Measurements from ENCODE around the gene SAA2.
"Not testable (repeated sequence)": the region's sequence is repeated elsewhere in the genome, so short reads cannot be mapped to it uniquely, and the experiment has no call there.

Gene SAA2

DNA sequence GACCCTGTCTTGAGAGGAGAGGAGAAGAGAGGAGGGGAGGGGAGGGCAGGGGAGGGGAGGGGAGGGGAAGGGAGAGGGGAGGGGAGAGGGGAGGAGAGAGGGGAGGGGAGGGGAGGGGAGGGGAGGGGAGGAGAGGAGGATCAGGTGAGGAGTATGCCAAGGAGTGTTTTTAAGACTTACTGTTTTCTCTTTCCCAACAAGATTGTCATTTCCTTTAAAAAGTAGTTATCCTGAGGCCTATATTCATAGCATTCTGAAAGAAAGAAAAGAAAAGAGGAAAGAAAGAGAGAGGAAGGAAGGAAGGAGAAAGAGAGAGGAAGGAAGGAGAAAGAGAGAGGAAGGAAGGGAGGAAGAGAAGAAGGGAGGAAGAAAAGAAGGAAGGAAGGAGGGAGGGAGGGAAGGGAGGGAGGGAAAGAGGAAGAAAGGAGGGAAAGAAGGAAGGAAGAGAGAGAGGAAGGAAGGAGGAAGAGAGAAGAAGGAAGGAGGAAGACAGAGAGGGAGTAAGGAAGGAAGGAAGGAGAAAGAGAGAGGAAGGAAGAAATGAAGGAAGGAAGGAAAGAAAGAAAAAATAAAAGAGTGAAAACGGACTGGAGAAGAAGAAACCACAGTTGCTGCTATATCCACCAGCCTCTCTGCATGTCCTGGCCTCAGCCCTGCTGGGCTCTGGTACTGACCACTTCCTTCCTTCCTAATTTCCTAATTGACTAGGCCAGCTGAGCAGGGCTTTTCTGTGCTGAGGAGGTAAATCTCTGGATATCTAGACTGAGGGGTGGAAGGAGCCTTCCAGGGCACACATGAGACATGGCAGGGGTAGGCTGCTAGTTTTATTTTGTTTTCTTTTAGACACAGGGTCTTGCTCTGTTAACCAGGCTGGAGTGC lies 16.4 kb upstream of the SAA2 start:
- no peaks in the 10 kb centered on the region for H3K9me3 Mint-ChIP-seq
- H3K36me3 Mint-ChIP-seq (ENCODE audit: insufficient read depth): no peaks in the 10 kb centered on the region
- ATAC-seq (replicated peaks; ENCODE audit: extremely low read depth, poor library complexity, severe bottlenecking) (no peak), DNase-seq (ENCODE audit: low spot score in 2 of 2) (no peak)
- H3K4me3 Mint-ChIP-seq: no peak overlapping the region
- H3K4me1 Mint-ChIP-seq: peaks cover 14% of the 10 kb centered on the region
- no peaks in the 10 kb centered on the region for H3K27me3 Mint-ChIP-seq
- no peak overlapping the region for H3K27ac Mint-ChIP-seq (ENCODE audit: low read depth)

DNA sequence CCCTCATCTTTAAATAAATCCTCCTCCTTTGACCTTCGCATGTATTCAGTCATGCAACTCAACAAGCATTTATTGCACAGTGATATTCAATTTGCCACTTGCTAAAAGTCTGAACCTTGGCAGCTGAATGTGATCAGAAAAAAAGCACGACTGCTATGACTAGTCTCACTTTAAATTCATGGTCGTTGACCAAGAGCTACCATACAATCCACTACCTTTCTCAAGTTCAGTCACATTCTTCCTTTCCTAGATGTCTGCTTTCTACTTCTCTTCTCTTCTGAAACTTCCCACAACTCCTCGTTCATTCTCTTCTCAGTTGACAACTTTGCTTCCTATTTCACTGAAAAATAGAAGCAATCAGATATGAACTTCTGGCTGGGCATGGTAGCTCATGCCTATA lies 15.6 kb upstream of the SAA2 start:
- H3K9me3 Mint-ChIP-seq: no peaks in the 10 kb centered on the region
- no peak for DNase-seq (ENCODE audit: low spot score in 2 of 2)
- H3K4me1 Mint-ChIP-seq: peaks cover 14% of the 10 kb centered on the region
- no peak overlapping the region for H3K4me3 Mint-ChIP-seq
- peak overlapping the region; percentile 16 for H3K27ac Mint-ChIP-seq (ENCODE audit: low read depth)
- no peak for ATAC-seq (replicated peaks; ENCODE audit: extremely low read depth, poor library complexity, severe bottlenecking)
- H3K27me3 Mint-ChIP-seq: no peaks in the 10 kb centered on the region
- no peaks in the 10 kb centered on the region for H3K36me3 Mint-ChIP-seq (ENCODE audit: insufficient read depth)

- H3K4me1 Mint-ChIP-seq: peaks cover 10% of the 10 kb centered on the region
- not testable (repeated sequence) for H3K9me3 Mint-ChIP-seq; H3K36me3 Mint-ChIP-seq (ENCODE audit: insufficient read depth); ATAC-seq (replicated peaks; ENCODE audit: extremely low read depth, poor library complexity, severe bottlenecking); H3K27ac Mint-ChIP-seq (ENCODE audit: low read depth); H3K27me3 Mint-ChIP-seq; H3K4me3 Mint-ChIP-seq; DNase-seq (ENCODE audit: low spot score in 2 of 2)
Observed at GRCh38 chr11:18262681-18263350, 14.3 kb upstream of the SAA2 start.

DNA sequence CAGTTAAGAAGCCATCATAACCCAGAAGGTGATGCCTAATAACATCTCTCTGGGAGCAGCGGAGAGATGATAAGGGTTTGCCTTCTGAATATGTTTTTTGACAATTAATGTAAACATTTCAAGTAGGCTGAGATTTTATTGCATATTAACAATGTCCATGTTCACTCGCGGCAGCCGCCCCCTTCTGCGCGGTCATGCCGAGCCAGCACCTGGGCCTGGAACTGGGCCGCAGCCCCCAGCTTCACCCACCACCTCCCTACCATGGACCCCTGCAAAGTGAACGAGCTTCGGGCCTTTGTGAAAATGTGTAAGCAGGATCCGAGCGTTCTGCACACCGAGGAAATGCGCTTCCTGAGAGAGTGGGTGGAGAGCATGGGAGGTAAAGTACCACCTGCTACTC lies 13.3 kb upstream of the SAA2 start:
- Mint-ChIP-seq H3K27me3 (no peaks in the 10 kb centered on the region), H3K27ac (ENCODE audit: low read depth) (no peak overlapping the region), H3K36me3 (ENCODE audit: insufficient read depth) (no peaks in the 10 kb centered on the region), H3K4me3 (no peak overlapping the region), H3K4me1 (peaks cover 6% of the 10 kb centered on the region), H3K9me3 (no peaks in the 10 kb centered on the region)
- ATAC-seq (replicated peaks; ENCODE audit: extremely low read depth, poor library complexity, severe bottlenecking): no peak
- DNase-seq (ENCODE audit: low spot score in 2 of 2): no peak

- DNase-seq (ENCODE audit: low spot score in 2 of 2) (no peak), ATAC-seq (replicated peaks; ENCODE audit: extremely low read depth, poor library complexity, severe bottlenecking) (no peak)
- Mint-ChIP-seq H3K27me3 (no peaks in the 10 kb centered on the region), H3K4me3 (no peak overlapping the region), H3K9me3 (no peaks in the 10 kb centered on the region), H3K27ac (ENCODE audit: low read depth) (no peak overlapping the region), H3K36me3 (ENCODE audit: insufficient read depth) (no peaks in the 10 kb centered on the region), H3K4me1 (no peaks in the 10 kb centered on the region)
Observed at GRCh38 chr11:18259259-18259658, 10.8 kb upstream of the SAA2 start.

DNA sequence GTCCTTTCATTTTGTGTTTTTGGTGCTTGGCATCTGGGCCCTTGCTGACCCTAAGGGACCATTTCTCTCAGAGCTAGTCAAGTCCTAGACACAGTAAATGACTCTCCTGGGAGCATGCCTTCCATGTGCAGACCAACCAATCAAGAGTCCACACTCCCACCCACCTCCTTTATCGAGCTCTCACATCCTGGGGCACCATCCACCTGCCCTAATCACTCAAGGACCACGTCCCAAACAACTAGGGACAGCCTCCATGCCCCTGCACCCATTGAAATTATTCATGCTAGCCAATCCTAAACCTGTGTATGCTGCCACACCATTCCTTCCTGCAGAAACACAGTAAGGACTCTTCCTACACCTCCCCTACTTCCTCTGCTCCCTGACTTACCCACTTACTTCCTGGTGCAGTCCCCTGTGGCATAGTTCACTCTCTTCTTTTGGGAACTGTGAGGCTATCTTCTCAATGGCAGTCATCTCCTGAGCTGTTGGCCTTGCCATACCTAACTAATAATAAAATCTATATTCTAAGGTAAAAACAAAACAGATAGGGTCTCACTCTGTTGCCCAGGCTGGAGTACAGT lies 6.4 kb upstream of the SAA2 start:
- no peak for DNase-seq (ENCODE audit: low spot score in 2 of 2)
- no peaks in the 10 kb centered on the region for H3K27me3 Mint-ChIP-seq
- no peak overlapping the region for H3K4me3 Mint-ChIP-seq
- H3K27ac Mint-ChIP-seq (ENCODE audit: low read depth): no peak overlapping the region
- H3K9me3 Mint-ChIP-seq: no peaks in the 10 kb centered on the region
- H3K36me3 Mint-ChIP-seq (ENCODE audit: insufficient read depth): no peaks in the 10 kb centered on the region
- no peaks in the 10 kb centered on the region for H3K4me1 Mint-ChIP-seq
- no peak for ATAC-seq (replicated peaks; ENCODE audit: extremely low read depth, poor library complexity, severe bottlenecking)

- no peaks in the 10 kb centered on the region for H3K27me3 Mint-ChIP-seq
- no peaks in the 10 kb centered on the region for H3K4me1 Mint-ChIP-seq
- no peak overlapping the region for H3K27ac Mint-ChIP-seq (ENCODE audit: low read depth)
- DNase-seq (ENCODE audit: low spot score in 2 of 2) (no peak), ATAC-seq (replicated peaks; ENCODE audit: extremely low read depth, poor library complexity, severe bottlenecking) (no peak)
- H3K36me3 Mint-ChIP-seq (ENCODE audit: insufficient read depth): no peaks in the 10 kb centered on the region
- H3K9me3 Mint-ChIP-seq: no peaks in the 10 kb centered on the region
- no peak overlapping the region for H3K4me3 Mint-ChIP-seq
Observed at GRCh38 chr11:18253778-18254338, 5.4 kb upstream of the SAA2 start.

- H3K27me3 Mint-ChIP-seq: no peaks in the 10 kb centered on the region
- H3K4me1 Mint-ChIP-seq: no peaks in the 10 kb centered on the region
- H3K4me3 Mint-ChIP-seq: no peak overlapping the region
- H3K27ac Mint-ChIP-seq (ENCODE audit: low read depth): no peak overlapping the region
- no peaks in the 10 kb centered on the region for H3K36me3 Mint-ChIP-seq (ENCODE audit: insufficient read depth)
- ATAC-seq (replicated peaks; ENCODE audit: extremely low read depth, poor library complexity, severe bottlenecking) (no peak), DNase-seq (ENCODE audit: low spot score in 2 of 2) (no peak)
- H3K9me3 Mint-ChIP-seq: no peaks in the 10 kb centered on the region
Observed at GRCh38 chr11:18253233-18253632, 4.8 kb upstream of the SAA2 start.

DNA sequence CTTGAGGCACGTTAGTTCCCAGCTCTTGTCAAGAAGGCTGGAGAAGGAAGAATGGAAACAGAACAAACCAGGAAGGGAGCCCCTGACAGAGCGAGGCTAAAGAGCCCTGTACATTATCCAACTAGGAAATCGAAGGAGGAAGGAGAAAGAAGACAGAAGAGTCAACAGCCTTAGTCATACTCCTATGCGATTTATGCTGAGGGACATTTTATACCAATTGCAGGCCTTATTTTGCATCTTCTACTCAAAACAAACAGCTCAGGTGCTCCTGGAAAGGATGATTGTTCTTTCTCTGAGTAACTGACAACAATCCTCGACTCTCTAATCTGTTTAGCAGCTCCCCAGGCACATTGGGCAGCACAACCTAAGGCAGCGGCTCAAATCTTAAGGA lies 1.3 kb downstream of the SAA2 start:
- ATAC-seq (replicated peaks; ENCODE audit: extremely low read depth, poor library complexity, severe bottlenecking); H3K27me3 Mint-ChIP-seq; DNase-seq (ENCODE audit: low spot score in 2 of 2); H3K36me3 Mint-ChIP-seq (ENCODE audit: insufficient read depth); H3K9me3 Mint-ChIP-seq: not testable (repeated sequence)
- Mint-ChIP-seq H3K27ac (ENCODE audit: low read depth) (peak overlapping the region; percentile 92), H3K4me3 (peak overlapping the region; percentile 79), H3K4me1 (peaks cover 18% of the 10 kb centered on the region)

DNA sequence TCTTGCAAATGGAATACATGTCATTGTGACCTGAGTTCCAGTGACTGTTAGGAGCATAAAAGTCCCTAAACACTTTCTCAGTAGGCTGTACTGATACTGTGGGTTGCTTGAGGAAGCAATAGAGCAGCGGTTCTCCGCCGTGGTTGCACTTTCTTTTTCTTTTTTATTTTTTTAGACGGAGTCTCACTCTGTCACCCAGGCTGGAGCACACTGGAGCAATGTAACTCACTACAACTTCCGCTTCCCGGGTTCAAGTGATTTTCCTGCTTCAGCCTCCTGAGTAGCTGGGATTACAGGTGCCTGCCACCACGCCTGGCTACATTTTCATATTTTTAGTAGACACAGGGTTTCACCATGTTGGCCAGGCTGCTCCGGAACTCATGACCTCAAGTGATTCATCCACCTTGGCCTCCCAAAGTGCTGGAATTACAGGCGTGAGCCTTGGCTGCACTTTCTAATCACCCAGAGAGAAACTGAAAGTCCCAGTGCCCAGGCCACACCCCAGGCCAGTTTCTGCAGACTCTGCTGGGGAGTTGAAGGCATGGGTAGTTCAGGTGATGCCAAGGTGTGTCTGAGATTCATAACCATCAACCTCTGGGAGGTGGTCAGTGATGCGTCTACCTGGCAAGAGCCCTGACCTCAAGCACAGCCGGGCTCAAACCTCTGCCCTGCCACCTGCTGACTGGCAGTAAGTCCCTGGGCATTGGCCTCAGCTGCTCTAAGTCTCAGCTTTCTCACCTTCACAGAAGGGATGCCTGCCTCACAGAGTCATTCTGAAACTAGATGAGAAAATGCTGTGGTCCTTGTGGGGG lies 1.9 kb downstream of the SAA2 start:
- Mint-ChIP-seq H3K4me3 (peak overlapping the region; percentile 79), H3K27ac (ENCODE audit: low read depth) (peak overlapping the region; percentile 92), H3K4me1 (peaks cover 18% of the 10 kb centered on the region)
- not testable (repeated sequence) for H3K36me3 Mint-ChIP-seq (ENCODE audit: insufficient read depth); DNase-seq (ENCODE audit: low spot score in 2 of 2); H3K9me3 Mint-ChIP-seq; H3K27me3 Mint-ChIP-seq
- ATAC-seq (replicated peaks; ENCODE audit: extremely low read depth, poor library complexity, severe bottlenecking): peak; percentile 83

DNA sequence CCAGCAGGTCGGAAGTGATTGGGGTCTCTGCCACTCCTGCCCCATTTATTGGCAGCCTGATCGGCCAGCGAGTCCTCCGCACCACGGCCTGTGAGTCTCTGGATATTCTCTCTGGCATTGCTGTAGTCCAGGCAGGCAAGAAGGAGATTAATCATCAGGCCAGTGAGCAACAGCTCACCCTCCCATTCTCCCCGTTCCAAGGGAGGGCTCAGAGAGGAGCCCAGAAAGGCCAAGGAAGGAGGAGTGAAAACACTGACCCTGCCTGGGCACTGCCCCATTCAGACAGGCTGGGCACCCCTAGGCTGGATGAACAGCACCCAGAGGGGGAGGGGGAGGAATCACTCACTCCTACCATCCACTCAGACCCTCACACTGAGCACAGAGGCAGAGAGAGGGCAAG lies 3.1 kb downstream of the SAA2 start:
- no peak for DNase-seq (ENCODE audit: low spot score in 2 of 2)
- H3K4me1 Mint-ChIP-seq: peaks cover 18% of the 10 kb centered on the region
- no peaks in the 10 kb centered on the region for H3K9me3 Mint-ChIP-seq
- H3K27ac Mint-ChIP-seq (ENCODE audit: low read depth): no peak overlapping the region
- no peak for ATAC-seq (replicated peaks; ENCODE audit: extremely low read depth, poor library complexity, severe bottlenecking)
- H3K4me3 Mint-ChIP-seq: no peak overlapping the region
- peaks cover 8% of the 10 kb centered on the region for H3K27me3 Mint-ChIP-seq
- peaks cover 3% of the 10 kb centered on the region for H3K36me3 Mint-ChIP-seq (ENCODE audit: insufficient read depth)

GRCh38 chr11:18243783-18244362 lies 4.6 kb downstream of the SAA2 start:
- peak; percentile 48 to 64 for DNase-seq (ENCODE audit: low spot score in 2 of 2)
- Mint-ChIP-seq H3K9me3 (no peaks in the 10 kb centered on the region), H3K4me1 (peaks cover 18% of the 10 kb centered on the region), H3K36me3 (ENCODE audit: insufficient read depth) (peaks cover 3% of the 10 kb centered on the region), H3K27ac (ENCODE audit: low read depth) (no peak overlapping the region), H3K4me3 (no peak overlapping the region), H3K27me3 (peaks cover 23% of the 10 kb centered on the region)
- no peak for ATAC-seq (replicated peaks; ENCODE audit: extremely low read depth, poor library complexity, severe bottlenecking)
